T-helper 17 cell (primary cell): ENCODE results near the gene ERC1. TPM values are rescaled to one million over a fixed set of nuclear protein-coding genes. Genes with fewer than 3 reads are reported as not detected.

ENCODE experiments used
- ATAC-seq: fragments of 150-1000 bp; cut with Tn5 transposase; 2 replicates; pipeline ENCODE4 v1.10.0; 2021; ENCODE audit warnings: mild to moderate bottlenecking, moderate library complexity
- DNase-seq, 3 donors: peaks; one replicate each; pipeline versions ENCODE4 v3.0.0 to v3.0.0-alpha.2; 2020 to 2021
- H3K9me3 ChIP-seq: one replicate; pipeline ENCODE4 v1.7.0; 2013; ENCODE audit warnings: low read length, mild to moderate bottlenecking; ENCODE audit not compliant: control insufficient read depth, poor library complexity, severe bottlenecking
- H3K27ac Mint-ChIP-seq: one replicate; pipeline ENCODE4 v1.8.0; 2022; ENCODE audit warnings: mild to moderate bottlenecking, moderate library complexity, mixed read lengths
- H3K27me3 Mint-ChIP-seq: one replicate; pipeline ENCODE4 v1.8.0; 2022; ENCODE audit warnings: mixed read lengths
- H3K36me3 Mint-ChIP-seq: one replicate; pipeline ENCODE4 v1.8.0; 2022; ENCODE audit warnings: low read depth, mixed read lengths
- H3K4me1 Mint-ChIP-seq: one replicate; pipeline ENCODE4 v1.8.0; 2022; ENCODE audit warnings: mild to moderate bottlenecking, mixed read lengths
- H3K4me3 Mint-ChIP-seq: one replicate; pipeline ENCODE4 v1.8.0; 2022; ENCODE audit warnings: mild to moderate bottlenecking, moderate library complexity, mixed read lengths
- total RNA-seq, 4 donors: library from RNA in 2 of 4; stranded (reverse) in 2 of 4; gene quantifications; one replicate each; pipeline ENCODE4 v1.2.3 and lab custom pipeline; 2022 to 2026

The ERC1 gene
- total RNA-seq, 2 donors from 2014 or later: 46.7 to 52.1 TPM

- Mint-ChIP-seq H3K4me3 (no peak overlapping the region), H3K36me3 (peaks cover 8% of the 10 kb centered on the region), H3K27me3 (no peaks in the 10 kb centered on the region), H3K4me1 (peaks cover 2% of the 10 kb centered on the region), H3K27ac (no peak overlapping the region)
- no peaks in the 10 kb centered on the region for H3K9me3 ChIP-seq
- DNase-seq (no peak), ATAC-seq (no peak)
Observed at GRCh38 chr12:1380171-1380851, 389.3 kb downstream of the ERC1 start.

DNA sequence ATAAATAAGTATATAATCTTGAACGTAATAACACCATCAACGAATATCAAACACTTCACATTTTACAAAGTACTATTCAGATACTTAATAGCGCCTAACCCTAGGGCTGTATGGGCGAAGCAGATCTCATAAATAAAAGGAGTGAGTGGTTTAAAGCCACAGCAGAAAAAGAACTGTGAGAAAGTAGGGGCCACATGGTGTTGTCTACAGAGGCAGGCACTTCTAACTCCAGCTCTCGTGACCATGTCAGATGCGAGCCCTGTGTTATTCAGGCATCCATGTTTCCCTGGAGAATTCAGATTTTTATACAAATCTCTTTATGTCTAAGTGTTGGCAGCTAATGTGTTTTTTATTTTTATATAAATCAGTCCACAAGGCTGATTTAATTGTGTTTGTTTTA lies 391.1 kb downstream of the ERC1 start:
- no peak for ATAC-seq
- no peak for DNase-seq
- Mint-ChIP-seq H3K27me3 (no peaks in the 10 kb centered on the region), H3K27ac (no peak overlapping the region), H3K4me3 (no peak overlapping the region), H3K4me1 (peaks cover 2% of the 10 kb centered on the region), H3K36me3 (peaks cover 8% of the 10 kb centered on the region)
- H3K9me3 ChIP-seq: no peaks in the 10 kb centered on the region

DNA sequence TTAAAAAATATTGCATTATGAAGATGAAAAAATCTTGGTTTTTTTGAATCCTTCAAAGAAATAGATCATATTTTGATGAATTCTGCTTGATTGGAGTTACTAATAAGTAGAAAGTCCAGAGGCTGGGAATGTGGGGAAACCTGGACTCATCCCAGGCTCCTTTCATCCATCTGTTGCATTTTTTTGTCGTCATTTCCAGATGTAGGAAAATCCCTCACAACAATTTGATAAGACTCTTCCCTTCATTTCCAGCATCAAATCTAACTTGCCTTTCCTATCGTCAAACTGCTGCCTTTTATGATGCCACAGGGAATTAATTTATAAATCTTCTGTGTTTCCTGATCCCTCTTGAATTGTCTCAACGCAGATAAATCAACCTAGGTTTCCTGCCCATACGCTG lies 391.8 kb downstream of the ERC1 start:
- Mint-ChIP-seq H3K4me3 (no peak overlapping the region), H3K27ac (no peak overlapping the region), H3K36me3 (peaks cover 6% of the 10 kb centered on the region), H3K4me1 (peaks cover 2% of the 10 kb centered on the region), H3K27me3 (no peaks in the 10 kb centered on the region)
- ATAC-seq (no peak), DNase-seq (no peak)
- no peaks in the 10 kb centered on the region for H3K9me3 ChIP-seq

GRCh38 chr12:1383758-1384157 lies 392.7 kb downstream of the ERC1 start:
- H3K36me3 Mint-ChIP-seq: peaks cover 6% of the 10 kb centered on the region
- no peaks in the 10 kb centered on the region for H3K9me3 ChIP-seq
- no peak overlapping the region for H3K4me3 Mint-ChIP-seq
- DNase-seq: no peak
- no peaks in the 10 kb centered on the region for H3K27me3 Mint-ChIP-seq
- ATAC-seq: no peak
- H3K4me1 Mint-ChIP-seq: peaks cover 2% of the 10 kb centered on the region
- H3K27ac Mint-ChIP-seq: no peak overlapping the region

DNA sequence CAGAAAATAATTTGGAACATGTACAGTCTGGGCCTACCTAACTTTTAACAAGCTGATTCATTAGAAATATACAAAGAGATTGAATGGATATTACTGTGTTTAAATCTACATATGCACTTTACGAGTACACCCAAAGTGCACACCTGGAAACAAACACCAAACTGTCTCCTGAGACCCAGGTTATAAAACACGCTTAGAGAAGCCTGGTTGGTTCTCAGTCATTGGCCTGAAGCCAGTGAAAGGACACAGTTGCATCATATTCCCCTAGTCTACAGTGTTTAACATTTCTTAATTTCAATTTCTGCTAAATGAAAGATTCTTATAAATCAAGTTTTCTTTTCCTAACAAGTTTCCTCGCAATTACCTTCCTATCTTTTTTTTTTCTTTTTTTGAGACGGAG lies 393.9 kb downstream of the ERC1 start:
- Mint-ChIP-seq H3K27ac (no peak overlapping the region), H3K36me3 (peaks cover 6% of the 10 kb centered on the region), H3K27me3 (no peaks in the 10 kb centered on the region), H3K4me3 (no peak overlapping the region), H3K4me1 (peaks cover 2% of the 10 kb centered on the region)
- no peaks in the 10 kb centered on the region for H3K9me3 ChIP-seq
- DNase-seq: no peak
- no peak for ATAC-seq

- ATAC-seq (no peak), DNase-seq (no peak)
- no peaks in the 10 kb centered on the region for H3K9me3 ChIP-seq
- Mint-ChIP-seq H3K27ac (no peak overlapping the region), H3K27me3 (no peaks in the 10 kb centered on the region), H3K36me3 (peaks cover 3% of the 10 kb centered on the region), H3K4me1 (no peaks in the 10 kb centered on the region), H3K4me3 (no peak overlapping the region)
Observed at GRCh38 chr12:1391722-1392121, 400.7 kb downstream of the ERC1 start.

DNA sequence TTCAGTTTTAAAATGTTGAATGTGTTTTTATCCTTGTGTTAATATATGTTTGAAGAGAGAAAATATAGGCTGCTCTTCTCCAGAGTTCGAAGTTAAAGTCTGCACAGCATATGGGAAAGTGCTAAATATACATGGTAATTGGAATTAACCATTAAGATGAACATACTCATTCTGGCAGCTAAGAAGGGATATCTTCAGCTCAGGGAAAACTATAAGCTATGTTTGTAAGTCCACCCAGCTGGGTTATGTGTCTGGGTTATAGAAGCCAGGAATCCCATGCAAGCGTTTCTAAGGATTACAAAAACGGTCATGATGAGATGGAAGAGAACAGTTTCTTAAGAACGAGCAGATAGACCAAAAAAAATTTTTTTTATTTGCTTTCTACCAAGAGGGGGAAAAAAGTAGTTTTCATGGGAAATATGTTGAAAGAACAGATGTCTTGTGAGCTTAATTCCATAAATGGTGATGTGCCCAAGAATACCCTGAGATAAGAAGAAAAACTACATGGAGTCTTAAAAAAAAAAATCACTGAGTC lies 404.5 kb downstream of the ERC1 start:
- DNase-seq (no peak), ATAC-seq (no peak)
- Mint-ChIP-seq H3K4me1 (no peaks in the 10 kb centered on the region), H3K36me3 (no peaks in the 10 kb centered on the region), H3K27ac (no peak overlapping the region), H3K27me3 (no peaks in the 10 kb centered on the region), H3K4me3 (no peak overlapping the region)
- H3K9me3 ChIP-seq: no peaks in the 10 kb centered on the region

DNA sequence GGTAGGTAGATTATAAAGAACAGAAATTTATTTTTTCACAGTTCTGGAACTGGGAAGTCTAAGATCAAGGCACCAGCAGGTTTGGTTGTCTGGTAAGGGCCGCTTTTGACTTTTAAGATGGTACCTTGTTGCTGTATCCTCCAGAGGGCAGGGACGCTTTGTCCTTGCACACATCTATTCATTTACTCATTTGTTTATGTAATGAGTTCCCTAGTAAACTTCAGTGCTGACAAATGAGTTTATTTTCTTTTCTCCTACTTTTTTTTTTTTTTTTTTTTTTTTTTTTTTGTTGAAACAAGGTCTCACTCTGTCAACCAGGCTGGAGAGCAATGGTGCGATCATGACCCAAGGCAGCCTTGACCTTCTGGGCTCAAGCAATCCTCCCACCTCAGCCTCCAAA lies 407.6 kb downstream of the ERC1 start:
- no peak overlapping the region for H3K4me3 Mint-ChIP-seq
- H3K36me3 Mint-ChIP-seq: no peaks in the 10 kb centered on the region
- no peaks in the 10 kb centered on the region for H3K27me3 Mint-ChIP-seq
- H3K9me3 ChIP-seq: no peaks in the 10 kb centered on the region
- no peak overlapping the region for H3K27ac Mint-ChIP-seq
- peaks cover 3% of the 10 kb centered on the region for H3K4me1 Mint-ChIP-seq
- ATAC-seq (no peak), DNase-seq (no peak)

- H3K27ac Mint-ChIP-seq: no peak overlapping the region
- peaks cover 3% of the 10 kb centered on the region for H3K4me1 Mint-ChIP-seq
- H3K36me3 Mint-ChIP-seq: no peaks in the 10 kb centered on the region
- no peaks in the 10 kb centered on the region for H3K27me3 Mint-ChIP-seq
- DNase-seq: no peak
- no peak for ATAC-seq
- no peaks in the 10 kb centered on the region for H3K9me3 ChIP-seq
- H3K4me3 Mint-ChIP-seq: no peak overlapping the region
Observed at GRCh38 chr12:1401891-1402290, 410.9 kb downstream of the ERC1 start.

GRCh38 chr12:1403417-1403816 lies 412.4 kb downstream of the ERC1 start:
- Mint-ChIP-seq H3K36me3 (no peaks in the 10 kb centered on the region), H3K27me3 (no peaks in the 10 kb centered on the region)

GRCh38 chr12:1405619-1406018 lies 414.6 kb downstream of the ERC1 start:
- Mint-ChIP-seq H3K36me3 (peaks cover 8% of the 10 kb centered on the region), H3K27ac (no peak overlapping the region), H3K4me1 (peaks cover 3% of the 10 kb centered on the region), H3K27me3 (no peaks in the 10 kb centered on the region), H3K4me3 (no peak overlapping the region)
- no peak for ATAC-seq
- no peak for DNase-seq
- H3K9me3 ChIP-seq: no peaks in the 10 kb centered on the region

More at GRCh38 chr12:1403417-1403816, 412.4 kb downstream of the ERC1 start:
- ATAC-seq (no peak), DNase-seq (no peak)
- peaks cover 3% of the 10 kb centered on the region for H3K4me1 Mint-ChIP-seq
- H3K9me3 ChIP-seq: no peaks in the 10 kb centered on the region
- H3K27ac Mint-ChIP-seq: no peak overlapping the region
- H3K4me3 Mint-ChIP-seq: no peak overlapping the region

DNA sequence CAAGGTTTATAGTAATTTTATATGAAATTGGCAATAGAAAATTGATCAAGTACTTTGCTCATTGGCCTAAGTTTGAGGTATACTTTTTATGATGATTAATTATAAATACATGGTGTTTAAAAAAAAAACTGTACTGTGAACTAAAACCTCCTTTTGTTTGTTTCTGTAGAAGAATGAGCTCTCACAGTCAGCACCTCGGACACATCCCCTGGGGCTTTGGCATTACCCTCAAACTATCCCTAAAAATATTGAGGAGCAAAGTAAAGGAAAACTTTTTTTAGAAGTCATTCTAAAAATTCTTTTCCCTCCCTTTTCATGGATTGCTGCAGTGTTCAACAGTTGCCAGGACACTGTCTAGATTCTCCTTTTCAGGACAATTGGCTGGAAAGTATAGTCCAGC lies 419.8 kb downstream of the ERC1 start:
- DNase-seq: no peak
- H3K4me1 Mint-ChIP-seq: no peaks in the 10 kb centered on the region
- no peaks in the 10 kb centered on the region for H3K9me3 ChIP-seq
- ATAC-seq: no peak
- H3K27ac Mint-ChIP-seq: no peak overlapping the region
- no peak overlapping the region for H3K4me3 Mint-ChIP-seq
- H3K36me3 Mint-ChIP-seq: peaks cover 11% of the 10 kb centered on the region
- no peaks in the 10 kb centered on the region for H3K27me3 Mint-ChIP-seq

DNA sequence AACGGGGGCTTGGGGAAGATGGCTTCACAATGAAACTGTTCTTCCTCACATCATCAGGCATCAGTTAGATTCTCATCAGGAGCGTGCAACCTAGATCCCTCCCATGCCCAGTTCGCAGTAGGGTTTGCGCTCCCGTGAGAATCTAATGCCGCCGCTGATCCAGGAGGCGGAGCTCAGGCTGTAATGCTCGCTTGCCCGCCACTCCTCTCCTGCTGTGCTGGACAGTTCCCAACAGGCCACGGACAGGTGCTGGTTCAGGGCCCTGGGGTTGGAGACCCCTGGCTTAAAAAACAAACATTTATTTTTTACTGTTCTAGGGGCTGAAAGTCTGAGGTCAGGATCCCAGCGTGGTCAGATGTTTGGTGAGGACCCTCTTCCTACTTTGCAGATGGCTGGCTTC lies 422.9 kb downstream of the ERC1 start:
- Mint-ChIP-seq H3K4me3 (no peak overlapping the region), H3K36me3 (peaks cover 13% of the 10 kb centered on the region), H3K27me3 (no peaks in the 10 kb centered on the region), H3K4me1 (no peaks in the 10 kb centered on the region), H3K27ac (no peak overlapping the region)
- ATAC-seq: no peak
- H3K9me3 ChIP-seq: no peaks in the 10 kb centered on the region
- DNase-seq: no peak

GRCh38 chr12:1418144-1418543 lies 427.1 kb downstream of the ERC1 start:
- H3K9me3 ChIP-seq: peaks cover 5% of the 10 kb centered on the region
- Mint-ChIP-seq H3K36me3 (peaks cover 6% of the 10 kb centered on the region), H3K4me3 (no peak overlapping the region), H3K27ac (no peak overlapping the region), H3K4me1 (peaks cover 2% of the 10 kb centered on the region), H3K27me3 (no peaks in the 10 kb centered on the region)
- DNase-seq (no peak), ATAC-seq (no peak)
